ENCODE data around the gene HTR2B. TPM values are rescaled to one million over a fixed set of nuclear protein-coding genes. Genes with fewer than 3 reads are reported as not detected.

Gene HTR2B
- total and polyA plus RNA-seq, 2 donors (not counting 1 experiment from before 2014, with no cell fraction given): 12.6 to 92.5 TPM

- Histone ChIP-seq H3K9ac (ENCODE audit: insufficient read depth, low read length) (no peak overlapping the region), H3K36me3 (ENCODE audit: control insufficient read depth, insufficient read depth, low read length) (no peaks in the 10 kb centered on the region), H4K20me1 (ENCODE audit: control insufficient read depth, extremely low read depth, insufficient read depth, low read length) (no peaks in the 10 kb centered on the region), H3K79me2 (ENCODE audit: control insufficient read depth, insufficient read depth, low read length) (peaks cover 2% of the 10 kb centered on the region), H3K27me3 (ENCODE audit: control insufficient read depth, insufficient read depth, low read length) (no peaks in the 10 kb centered on the region), H3K4me3 (replicated peaks in 1 of 4; ENCODE audit: control extremely low read depth in 1 of 4, insufficient read depth in 1 of 4, low read depth in 3 of 4, low read length in 4 of 4) (no peak overlapping the region), H3K4me1 (ENCODE audit: control insufficient read depth, extremely low read depth, insufficient read depth, low read length) (peaks cover 8% of the 10 kb centered on the region), H3K9me3 (ENCODE audit: control insufficient read depth, insufficient read depth, low read depth, low read length) (no peaks in the 10 kb centered on the region), H3K27ac (ENCODE audit: insufficient read depth, low read length) (peak overlapping the region; percentile 41), H3K4me2 (ENCODE audit: extremely low read depth, insufficient read depth, low read length) (peak overlapping the region; percentile 52), H2AFZ (ENCODE audit: low read length) (peak overlapping the region; percentile 37)
- TF ChIP-seq CTCF (conservative IDR thresholded peaks at IDR 0.05 in 1 of 2, IDR thresholded peaks at IDR 0.05 in 1 of 2; ENCODE audit: low read depth in 1 of 2, low read length in 2 of 2): no peak
- no peak for TF ChIP-seq EZH2 (IDR thresholded peaks at IDR 0.05; ENCODE audit: low read length, missing control alignments)
- DNase-seq (ENCODE audit: low read depth in 2 of 2): peak in 1 of 2 donors; percentile 86
These were observed 13.9 kb upstream of the HTR2B start for GRCh38 chr2:231138699-231139098.

- DNase-seq (ENCODE audit: low read depth in 2 of 2): no peak
- no peak overlapping the region for H3K4me2 ChIP-seq (ENCODE audit: extremely low read depth, insufficient read depth, low read length)
- H3K9me3 ChIP-seq (ENCODE audit: control insufficient read depth, insufficient read depth, low read depth, low read length): no peaks in the 10 kb centered on the region
- H2AFZ ChIP-seq (ENCODE audit: low read length): no peak overlapping the region
- no peak overlapping the region for H3K4me3 ChIP-seq (replicated peaks in 1 of 4; ENCODE audit: control extremely low read depth in 1 of 4, insufficient read depth in 1 of 4, low read depth in 3 of 4, low read length in 4 of 4)
- H3K36me3 ChIP-seq (ENCODE audit: control insufficient read depth, insufficient read depth, low read length): no peaks in the 10 kb centered on the region
- H3K27me3 ChIP-seq (ENCODE audit: control insufficient read depth, insufficient read depth, low read length): no peaks in the 10 kb centered on the region
- peaks cover 4% of the 10 kb centered on the region for H3K79me2 ChIP-seq (ENCODE audit: control insufficient read depth, insufficient read depth, low read length)
- no peaks in the 10 kb centered on the region for H4K20me1 ChIP-seq (ENCODE audit: control insufficient read depth, extremely low read depth, insufficient read depth, low read length)
- H3K9ac ChIP-seq (ENCODE audit: insufficient read depth, low read length): no peak overlapping the region
- no peak overlapping the region for H3K27ac ChIP-seq (ENCODE audit: insufficient read depth, low read length)
- TF ChIP-seq CTCF (conservative IDR thresholded peaks at IDR 0.05 in 1 of 2, IDR thresholded peaks at IDR 0.05 in 1 of 2; ENCODE audit: low read depth in 1 of 2, low read length in 2 of 2): no peak
- no peak for TF ChIP-seq EZH2 (IDR thresholded peaks at IDR 0.05; ENCODE audit: low read length, missing control alignments)
- H3K4me1 ChIP-seq (ENCODE audit: control insufficient read depth, extremely low read depth, insufficient read depth, low read length): peaks cover 19% of the 10 kb centered on the region
These were observed 10.2 kb upstream of the HTR2B start for GRCh38 chr2:231134910-231135655.

- H3K9me3 ChIP-seq (ENCODE audit: control insufficient read depth, insufficient read depth, low read depth, low read length): no peaks in the 10 kb centered on the region
- H3K4me3 ChIP-seq (replicated peaks in 1 of 4; ENCODE audit: control extremely low read depth in 1 of 4, insufficient read depth in 1 of 4, low read depth in 3 of 4, low read length in 4 of 4): no peak overlapping the region
- peak in 1 of 2 donors; percentile 89 for DNase-seq (ENCODE audit: low read depth in 2 of 2)
- H3K9ac ChIP-seq (ENCODE audit: insufficient read depth, low read length): no peak overlapping the region
- H4K20me1 ChIP-seq (ENCODE audit: control insufficient read depth, extremely low read depth, insufficient read depth, low read length): no peaks in the 10 kb centered on the region
- peaks cover 5% of the 10 kb centered on the region for H3K79me2 ChIP-seq (ENCODE audit: control insufficient read depth, insufficient read depth, low read length)
- no peak overlapping the region for H2AFZ ChIP-seq (ENCODE audit: low read length)
- H3K27ac ChIP-seq (ENCODE audit: insufficient read depth, low read length): no peak overlapping the region
- TF ChIP-seq CTCF (conservative IDR thresholded peaks at IDR 0.05 in 1 of 2, IDR thresholded peaks at IDR 0.05 in 1 of 2; ENCODE audit: low read depth in 1 of 2, low read length in 2 of 2) (no peak), EZH2 (IDR thresholded peaks at IDR 0.05; ENCODE audit: low read length, missing control alignments) (no peak)
- peaks cover 15% of the 10 kb centered on the region for H3K4me1 ChIP-seq (ENCODE audit: control insufficient read depth, extremely low read depth, insufficient read depth, low read length)
- H3K4me2 ChIP-seq (ENCODE audit: extremely low read depth, insufficient read depth, low read length): no peak overlapping the region
- H3K27me3 ChIP-seq (ENCODE audit: control insufficient read depth, insufficient read depth, low read length): no peaks in the 10 kb centered on the region
- no peaks in the 10 kb centered on the region for H3K36me3 ChIP-seq (ENCODE audit: control insufficient read depth, insufficient read depth, low read length)
These were observed 8.7 kb upstream of the HTR2B start for GRCh38 chr2:231133365-231134099.

All from fibroblast of lung (primary cell).